Activated CD4-positive, alpha-beta T cell treated with anti-CD3 and anti-CD28 coated beads for 4 hours (primary cell): ENCODE measurements around the gene RPS6KC1.
"Not testable (repeated sequence)": the region's sequence is repeated elsewhere in the genome, so short reads cannot be mapped to it uniquely, and the experiment has no call there.

Source experiments
- DNase-seq, 2 donors: peaks; one replicate each; pipeline ENCODE4 v3.0.0-alpha.2; 2020

RPS6KC1 gene

DNA sequence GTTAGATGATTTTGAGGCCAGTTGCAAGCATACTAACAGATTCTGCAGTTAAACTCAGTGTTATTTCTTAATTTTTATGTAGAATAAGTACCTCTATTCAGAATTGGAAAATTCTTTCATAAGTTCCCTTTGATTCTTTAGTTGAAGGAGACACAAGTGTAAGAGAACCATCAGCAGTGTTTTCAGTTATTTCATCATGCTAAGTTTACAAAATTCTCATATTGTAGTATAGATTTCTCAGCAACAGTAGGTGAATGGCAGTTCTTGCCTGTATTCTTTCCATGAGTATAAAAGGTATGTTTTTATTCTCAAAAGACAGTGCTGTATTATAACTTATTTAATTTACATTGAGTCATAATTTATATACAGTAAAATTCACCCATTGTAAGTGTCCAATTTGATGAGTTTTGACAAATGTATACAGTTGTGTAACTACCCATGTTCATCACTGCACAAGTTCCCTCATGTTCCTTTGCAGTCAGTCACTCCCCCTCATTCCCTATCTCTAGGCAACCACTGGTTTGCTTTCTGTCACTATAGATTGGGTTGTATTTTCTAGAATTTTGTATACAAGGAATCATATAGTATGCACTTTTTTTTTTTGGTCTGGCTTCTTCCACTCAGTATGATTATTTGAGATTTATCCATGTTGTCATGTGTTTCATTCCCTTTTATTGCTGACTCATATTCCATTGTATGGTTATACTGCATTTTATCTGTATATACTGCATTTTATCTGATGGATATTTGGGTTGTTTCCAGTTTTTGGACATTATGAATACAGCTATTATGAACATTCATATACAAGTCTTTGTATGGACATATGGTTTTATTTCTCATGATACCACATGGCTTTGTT lies 3.9 kb downstream of the RPS6KC1 start:
- no peak for DNase-seq

DNA sequence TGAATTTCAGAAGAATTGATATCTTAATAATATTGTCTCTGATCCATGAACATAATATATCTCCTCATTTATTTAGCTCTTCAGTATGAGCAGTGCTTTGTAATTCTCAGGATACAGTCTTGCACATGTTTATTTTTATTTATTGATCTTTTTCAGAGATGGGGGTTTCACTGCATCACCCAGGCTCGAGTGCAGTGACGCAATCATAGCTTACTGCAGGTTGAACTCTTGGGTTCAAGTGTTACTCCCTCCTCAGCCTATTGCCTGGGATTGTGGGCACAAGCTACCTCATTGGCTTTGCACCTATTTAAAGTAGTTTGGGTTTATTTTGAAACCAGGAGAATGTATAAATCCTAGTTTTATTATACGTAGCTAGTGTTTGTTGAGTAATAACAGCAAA lies 4.7 kb downstream of the RPS6KC1 start:
- DNase-seq, result no peak

DNA sequence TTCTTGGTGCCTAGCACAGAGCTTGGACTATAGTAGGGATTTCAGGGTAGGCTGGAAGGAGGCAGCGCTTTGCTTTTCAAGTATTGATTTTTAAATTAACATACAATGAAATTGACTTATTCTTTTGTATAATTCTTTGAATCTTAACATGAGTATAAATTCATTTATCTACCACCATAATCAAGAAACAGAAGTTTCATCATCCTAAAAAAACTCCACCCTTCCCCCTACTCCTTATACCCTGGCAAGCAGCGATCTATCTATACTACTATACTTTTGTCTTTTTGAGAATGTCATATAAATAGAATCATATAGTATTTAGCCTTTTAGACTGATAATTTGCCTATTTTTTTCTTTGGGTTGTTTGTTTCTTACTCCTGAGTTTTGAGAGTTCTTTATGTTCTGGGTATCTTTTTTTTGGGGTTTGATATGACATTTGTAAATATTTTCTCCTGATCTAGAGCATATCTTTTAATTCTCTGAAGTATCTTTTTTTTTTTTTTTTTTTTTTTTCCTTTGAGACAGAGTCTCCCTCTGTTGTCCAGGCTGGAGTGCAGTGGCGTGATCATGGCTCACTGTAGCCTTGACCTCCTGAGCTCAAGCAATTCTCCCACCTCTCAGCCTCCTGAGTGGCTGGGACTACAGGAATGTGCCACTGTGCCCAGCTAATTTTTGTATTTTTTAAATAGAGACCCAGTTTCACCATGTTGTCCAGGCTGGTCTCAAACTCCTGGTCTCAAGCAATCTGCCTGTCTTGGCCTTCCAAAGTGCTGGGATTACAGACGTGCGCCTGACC lies 6.4 kb downstream of the RPS6KC1 start:
- DNase-seq, result no peak

DNA sequence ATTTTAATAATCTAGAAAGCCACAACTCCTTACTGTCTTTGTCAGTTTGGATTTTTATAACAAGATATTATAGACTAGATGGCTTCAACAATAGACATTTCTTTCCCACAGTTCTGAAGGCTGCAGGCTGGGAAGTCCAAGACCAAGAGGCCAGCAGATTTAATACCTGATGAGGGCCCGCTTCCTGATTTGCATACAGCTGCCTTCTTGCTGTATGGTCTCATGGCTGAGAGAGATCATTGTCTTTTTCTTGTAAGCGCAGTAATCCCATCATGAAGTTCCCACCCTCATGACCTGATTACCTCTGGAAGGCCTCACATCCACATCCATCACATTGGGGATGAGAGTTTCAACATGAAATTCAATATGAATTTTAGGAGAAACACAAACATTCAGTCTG lies 9.8 kb downstream of the RPS6KC1 start:
- no peak for DNase-seq

DNA sequence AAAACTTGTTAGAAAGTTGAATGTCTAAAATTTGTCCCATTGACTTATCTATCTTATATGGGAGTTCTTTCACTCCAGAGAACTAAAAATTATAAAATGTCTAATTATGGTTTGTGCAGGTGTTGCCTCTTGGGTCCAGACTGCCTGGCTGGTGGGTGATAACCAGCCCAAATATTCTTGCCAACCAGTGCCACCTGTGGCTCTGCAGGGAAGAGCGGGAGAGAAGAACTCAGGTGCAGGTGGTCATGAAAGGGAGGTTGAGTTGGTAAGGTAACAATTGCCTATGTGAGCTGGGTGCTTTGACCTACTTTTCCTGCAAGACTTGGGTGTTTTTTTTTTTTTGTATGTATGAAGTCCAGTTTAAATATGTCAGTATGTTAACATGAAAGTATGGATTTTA lies 10.2 kb downstream of the RPS6KC1 start:
- DNase-seq, result no peak

DNA sequence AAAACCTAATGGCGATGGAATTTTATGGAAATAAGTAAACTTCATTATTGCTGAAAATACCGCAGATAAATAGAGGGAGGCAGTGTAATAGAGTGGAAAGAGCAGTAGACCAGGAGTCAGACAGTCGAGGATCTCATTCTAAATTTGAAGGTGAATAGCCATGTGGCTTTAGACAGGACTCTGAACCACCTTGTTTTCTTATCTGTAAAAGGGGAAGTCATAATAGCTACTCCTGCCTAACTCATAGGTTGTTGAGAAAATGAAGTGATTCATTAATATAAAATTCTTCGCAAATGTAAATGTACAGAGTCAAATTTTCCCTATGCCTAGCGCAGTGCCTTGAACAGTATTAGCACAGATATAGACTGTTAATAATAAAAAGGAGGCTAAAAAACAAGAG lies 14.8 kb downstream of the RPS6KC1 start:
- DNase-seq, result no peak

DNA sequence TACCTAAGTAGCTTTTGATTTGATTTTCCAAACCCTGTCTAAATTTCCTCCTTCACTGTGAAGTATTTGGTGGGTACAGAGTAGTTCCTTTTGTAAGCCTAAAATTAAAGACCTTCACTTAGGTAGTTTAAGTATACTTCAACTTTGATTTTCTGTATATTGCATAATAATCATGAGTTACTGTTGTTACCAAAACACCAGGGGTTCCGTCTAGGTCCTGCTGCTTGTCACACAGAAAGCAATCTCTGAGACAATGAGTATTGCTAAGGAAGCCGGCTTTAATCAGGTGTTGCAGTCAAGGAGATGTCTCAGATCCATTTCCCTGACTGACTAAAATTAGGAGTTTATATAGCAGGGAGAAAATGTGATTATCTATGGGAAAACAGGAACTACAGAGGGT lies 15.3 kb downstream of the RPS6KC1 start:
- DNase-seq, result no peak

DNA sequence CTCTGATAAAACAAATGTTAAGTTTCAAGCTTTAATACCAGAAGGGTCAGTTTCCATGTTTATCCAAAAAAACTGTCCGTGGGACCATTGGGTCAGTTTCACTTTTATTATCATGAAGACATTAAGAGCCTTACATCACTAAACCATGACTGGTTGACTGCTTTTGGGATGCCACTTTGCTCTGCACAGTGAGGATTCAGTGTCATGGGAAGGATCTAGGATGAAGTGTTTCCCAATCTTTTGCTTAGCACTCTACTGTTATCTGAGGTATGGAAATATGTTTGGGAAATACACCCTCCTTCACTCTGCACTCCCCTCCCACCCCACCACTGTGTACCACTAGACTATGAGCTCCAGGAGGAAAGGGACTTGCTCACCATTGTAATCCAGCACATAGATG lies 16.3 kb downstream of the RPS6KC1 start:
- no peak for DNase-seq

DNA sequence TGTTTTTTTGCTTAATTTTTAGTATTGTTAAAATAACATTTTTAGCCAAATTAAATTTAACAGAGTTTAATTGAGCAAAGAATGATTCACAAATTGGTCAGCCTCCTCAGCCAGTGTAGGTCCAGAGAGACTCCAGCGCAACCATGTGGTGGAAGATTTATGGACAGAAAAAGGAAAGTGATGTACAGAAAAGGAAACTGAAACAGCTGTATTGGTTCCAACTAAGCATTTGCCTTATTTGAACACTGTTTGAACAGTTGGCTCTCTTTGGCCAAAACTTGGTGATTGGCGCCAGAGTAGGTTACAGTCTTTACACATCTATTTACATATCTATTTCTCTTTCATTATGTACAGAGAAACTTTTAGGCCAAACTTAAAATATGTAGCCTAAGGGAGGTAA lies 19.4 kb downstream of the RPS6KC1 start:
- DNase-seq, result no peak

DNA sequence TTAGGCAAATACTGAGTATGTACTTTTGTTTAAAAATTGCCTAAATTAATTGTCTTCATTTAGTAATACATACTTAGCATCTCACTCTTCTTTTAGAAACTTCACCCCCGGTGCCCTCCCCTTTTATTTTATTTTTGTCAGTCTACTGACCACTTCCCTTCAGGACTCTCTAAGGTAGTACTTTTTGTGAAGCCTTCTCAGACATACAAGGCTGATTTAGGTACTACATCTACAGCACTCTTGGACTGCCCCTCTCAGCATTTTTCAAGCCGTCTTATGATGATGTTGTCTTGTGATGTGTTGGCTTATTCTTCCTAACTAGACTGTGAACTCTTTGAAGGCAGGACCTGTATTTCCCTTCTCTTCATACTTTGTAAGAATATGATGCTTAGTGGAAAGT lies 24.7 kb downstream of the RPS6KC1 start:
- DNase-seq, result no peak

DNA sequence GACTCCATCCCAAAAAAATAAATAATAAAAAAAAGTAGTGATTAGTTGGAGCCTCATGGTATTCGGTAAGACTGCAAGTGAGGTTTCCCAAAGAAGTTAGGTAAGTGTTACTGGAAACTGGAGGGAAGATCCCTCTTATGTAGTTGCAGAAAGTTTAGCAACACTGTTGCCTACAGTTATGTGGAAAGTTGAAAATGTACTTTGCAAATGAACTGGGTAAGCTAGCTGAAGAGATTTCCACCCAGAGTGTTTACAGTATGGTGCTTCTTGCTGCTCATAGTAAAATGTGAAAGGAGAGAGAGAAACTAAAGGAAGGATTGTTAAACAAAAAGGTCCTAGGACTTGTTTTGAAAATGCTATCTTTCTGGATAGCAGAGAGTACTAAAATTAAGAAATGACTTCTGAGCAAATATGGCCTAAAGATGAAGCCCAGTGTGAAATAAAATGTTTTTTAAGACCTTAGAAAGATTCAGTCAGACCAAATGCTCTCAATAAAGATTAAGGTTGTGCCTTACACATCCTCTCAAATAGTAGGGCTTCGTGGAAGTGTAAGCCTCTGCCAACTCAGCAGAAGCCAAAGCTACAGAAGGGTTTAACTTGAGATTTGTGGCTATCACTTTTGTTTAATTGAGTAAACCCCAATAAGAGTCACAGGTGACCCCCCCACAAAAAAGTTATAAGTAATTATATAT lies 31.5 kb downstream of the RPS6KC1 start:
- no peak for DNase-seq

DNA sequence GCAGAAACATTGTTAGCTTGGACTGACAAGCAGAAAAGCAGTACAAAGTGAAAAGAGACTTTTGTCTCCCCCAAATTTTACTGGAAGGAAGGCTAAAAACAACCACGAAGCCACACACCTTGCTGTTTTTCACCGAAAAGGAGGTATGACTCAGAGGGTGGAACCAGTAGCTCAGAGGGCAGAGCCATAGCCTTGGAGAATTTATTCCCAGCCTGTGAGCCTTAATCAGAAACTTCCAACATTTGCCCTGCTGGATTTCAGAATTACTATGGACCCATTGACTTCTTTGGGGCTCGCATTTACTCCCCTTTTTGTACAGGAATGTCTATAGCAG lies 32.0 kb downstream of the RPS6KC1 start:
- no peak for DNase-seq

DNA sequence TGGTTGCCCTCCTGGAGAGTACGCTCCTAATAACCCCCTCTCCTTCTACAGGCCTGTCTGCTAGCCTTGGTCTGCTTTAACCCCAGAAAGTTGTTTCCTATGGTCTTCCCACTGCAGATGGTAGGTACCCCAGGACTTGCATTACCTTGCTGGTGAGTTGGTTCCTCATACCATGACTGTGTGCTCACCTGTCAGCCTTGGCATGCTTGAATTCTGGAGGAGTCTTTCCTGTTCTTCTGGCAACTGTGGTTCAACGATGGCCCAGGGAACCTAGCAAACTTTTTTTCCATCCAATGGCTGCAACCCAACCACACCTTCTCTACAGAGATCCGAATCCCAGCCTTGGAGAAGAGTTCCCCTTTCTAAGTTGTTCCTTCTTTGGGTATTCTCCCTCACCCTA lies 36.9 kb downstream of the RPS6KC1 start:
- DNase-seq, result no peak

DNA sequence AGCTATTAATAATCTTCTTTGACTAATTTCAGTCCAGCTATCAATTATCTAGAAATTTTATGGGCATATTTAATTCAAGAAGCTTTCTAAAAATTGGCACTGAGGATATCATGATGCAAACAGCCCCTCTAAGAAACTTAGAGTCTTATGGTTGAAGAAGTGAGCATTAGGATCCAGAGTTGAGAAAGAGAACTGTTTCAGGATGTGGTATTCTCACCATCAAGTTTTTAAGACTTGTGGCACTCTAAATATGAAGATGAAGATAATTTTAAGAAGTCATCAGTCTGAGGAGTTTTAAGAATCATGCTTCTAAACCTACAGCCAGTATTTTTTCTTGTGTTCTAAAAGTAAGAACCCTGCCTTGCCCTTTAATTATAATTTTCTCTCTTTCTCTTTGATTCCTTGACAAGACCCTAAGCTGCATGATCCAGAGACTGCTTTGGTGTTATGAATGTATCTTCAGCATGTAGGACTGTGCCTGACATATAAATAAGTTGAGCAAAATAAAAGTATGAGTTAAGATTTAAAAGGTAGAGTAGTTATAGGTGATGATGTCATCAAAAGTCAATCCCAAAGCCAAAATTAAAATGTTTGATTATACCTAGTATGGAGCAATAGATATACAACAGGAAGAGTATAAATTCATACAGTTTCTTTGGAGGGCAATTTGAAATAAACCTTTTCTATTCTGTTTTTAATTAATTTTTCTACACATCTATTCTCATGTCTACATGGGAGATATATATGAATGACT lies 39.1 kb downstream of the RPS6KC1 start:
- DNase-seq, result no peak

DNA sequence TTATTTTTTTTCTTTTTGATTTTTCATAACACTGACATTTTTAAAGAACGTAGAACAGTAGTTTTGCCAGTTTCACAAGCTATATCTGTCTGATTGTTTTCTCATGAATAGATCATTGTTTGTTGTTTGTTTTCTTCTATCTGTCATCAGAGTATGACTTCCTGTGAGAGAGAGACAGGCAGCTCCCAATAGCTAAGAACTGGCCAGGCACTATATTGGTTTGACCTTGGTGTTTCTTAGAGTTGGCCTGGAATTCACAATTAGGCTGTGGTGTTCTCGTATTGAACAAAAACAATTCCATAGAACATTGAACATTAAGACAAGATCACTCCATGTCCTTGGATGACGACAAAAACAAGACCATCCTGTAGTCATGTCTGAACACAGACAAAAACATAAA lies 43.4 kb downstream of the RPS6KC1 start:
- no peak for DNase-seq

DNA sequence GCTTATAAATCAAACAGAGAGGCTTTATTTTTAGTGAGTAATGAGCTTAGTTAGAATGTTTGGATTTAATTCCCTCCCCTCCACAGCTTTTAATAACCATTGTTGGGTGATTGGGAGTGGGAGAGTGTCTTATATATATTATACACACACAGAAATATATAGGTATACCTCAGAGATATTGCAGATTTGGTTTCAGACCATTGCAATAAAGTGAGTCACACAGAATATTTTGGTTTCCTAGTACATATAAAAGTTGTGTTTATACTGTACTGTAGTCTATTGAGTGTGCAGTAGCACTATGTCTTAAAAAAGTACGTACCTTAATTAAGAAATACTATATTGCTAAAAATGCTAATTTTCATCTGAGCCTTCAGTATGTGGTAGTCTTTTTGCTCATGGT lies 44.4 kb downstream of the RPS6KC1 start:
- DNase-seq, result no peak

DNA sequence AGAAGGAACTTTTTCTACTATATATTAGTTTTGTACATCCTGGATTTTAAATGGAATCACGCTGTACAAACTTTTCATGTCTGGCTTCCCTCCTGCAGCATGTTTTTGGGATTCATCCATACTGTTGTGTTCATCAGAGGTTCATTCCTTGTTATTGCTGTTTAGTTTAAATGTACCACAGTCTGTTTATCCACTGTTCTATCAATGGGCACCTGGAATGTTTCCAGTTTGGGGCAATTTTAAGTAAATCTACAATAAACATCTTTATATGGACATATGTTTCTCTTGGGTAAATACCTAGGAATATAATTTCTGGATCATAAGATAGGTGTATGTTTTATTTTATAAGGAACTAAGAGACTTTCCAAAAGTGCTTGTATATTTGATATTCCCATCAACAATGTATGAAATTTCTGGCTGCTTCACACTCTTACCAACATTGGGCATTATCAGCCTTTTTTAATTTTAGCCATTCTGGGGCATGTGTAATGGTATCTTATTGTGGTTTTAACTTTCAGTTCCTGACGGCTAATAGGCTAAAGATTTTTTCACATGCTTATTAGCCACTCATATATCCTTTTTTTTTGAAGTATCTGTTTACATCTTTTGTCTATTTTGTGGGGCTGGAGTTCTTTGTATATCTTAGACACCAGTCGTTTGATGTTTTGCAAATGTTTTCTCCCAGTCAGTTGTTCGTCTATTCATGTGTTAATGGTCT lies 48.8 kb downstream of the RPS6KC1 start:
- no peak for DNase-seq

DNA sequence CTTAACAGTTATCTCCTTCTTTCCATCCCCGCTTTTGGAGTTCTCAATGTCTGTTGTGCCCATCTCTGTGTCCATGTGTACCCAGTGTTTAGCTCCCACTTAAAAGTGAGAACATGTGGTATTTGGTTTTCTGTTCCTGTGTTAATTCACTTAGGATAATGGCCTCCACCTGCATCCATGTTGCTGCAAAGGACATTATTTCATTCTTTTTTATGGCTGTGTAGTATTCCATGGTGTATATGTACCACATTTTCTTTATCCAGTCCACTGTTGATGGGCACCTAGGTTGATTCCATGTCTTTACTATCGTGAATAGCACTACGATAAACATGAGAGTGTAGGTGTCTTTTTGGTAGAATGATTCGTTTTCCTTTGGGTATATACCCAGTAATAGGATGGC lies 49.5 kb downstream of the RPS6KC1 start:
- not testable (repeated sequence) for DNase-seq

DNA sequence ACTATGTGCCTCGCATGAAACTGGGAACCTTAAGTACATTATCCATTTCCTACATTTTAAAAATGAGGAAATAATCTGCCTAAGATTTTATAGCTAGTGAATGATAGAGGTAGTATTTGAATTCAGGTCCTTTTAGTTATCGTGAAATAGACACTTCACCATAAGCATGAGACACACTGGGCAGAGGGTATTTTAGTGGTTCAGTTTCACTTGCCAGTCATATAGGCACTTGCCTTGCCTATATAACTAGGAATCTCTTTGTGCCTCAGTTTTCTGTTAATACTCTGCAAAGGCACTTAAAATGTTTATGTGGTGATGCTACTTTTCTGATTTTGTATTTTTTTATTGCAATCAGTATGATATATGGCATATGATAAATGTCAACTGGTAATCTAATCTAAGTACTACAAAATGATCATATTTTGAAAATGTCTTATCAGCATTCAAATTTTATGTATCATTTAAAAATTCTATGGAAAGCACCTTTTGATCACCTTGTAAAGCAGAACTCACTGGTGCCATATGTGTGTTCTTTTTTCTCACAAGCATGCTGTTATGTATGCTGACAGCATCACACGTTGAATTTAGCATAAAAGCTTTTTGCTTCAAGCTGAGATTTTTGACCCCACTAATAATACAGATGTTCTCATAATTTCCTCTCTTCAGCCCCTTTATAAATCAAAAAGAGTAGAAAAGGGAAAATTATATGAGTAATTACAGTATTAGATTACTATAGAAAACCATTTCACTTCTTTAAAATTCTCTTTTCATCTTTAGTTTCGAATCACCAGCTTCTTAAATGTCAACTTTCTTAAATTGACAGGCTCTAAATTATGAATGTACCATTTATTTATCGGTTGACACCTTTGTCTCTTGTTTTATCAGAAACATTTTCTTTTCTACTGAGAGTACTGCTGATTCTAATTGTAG lies 52.6 kb downstream of the RPS6KC1 start:
- DNase-seq, result no peak

DNA sequence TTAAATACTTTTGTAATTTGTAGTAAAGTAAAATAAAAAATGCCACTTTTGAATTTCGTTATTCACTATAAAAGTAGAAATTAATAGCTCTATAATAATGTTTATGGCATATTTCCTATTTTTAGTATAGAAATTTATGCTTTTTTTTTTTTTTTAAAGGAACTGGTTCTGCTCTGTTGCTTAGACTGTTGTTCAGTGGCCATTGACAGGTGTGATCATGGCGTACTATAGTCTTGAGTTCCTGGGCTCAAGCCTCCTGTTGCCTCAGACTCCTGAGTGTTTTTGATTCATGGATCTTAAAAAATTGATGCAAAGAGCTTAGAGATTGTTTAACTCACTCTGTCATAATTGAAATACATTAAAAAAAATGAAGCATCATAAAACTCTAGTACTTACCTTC lies 53.6 kb downstream of the RPS6KC1 start:
- DNase-seq, result no peak

DNA sequence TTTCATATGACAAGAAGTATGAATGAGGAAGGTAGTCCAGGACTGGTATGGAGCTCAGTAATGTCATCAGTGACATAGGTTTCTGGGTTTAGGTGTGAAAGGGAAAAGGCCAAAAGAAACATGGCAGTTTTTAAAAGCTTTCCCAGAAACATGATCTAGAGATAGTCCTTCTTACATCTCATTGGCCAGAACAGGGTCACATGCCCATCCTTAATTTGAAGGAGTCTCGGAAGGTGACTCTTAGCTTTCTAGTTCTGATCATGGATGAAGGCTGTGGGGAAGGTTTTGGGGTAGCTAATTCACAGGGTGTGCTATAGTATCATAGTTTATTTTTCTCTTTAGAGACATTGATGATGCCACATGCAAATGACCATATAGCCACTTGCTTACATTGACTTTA lies 55.3 kb downstream of the RPS6KC1 start:
- no peak for DNase-seq
